GM21723 (cell line): Measurements from ENCODE around the gene MLLT10.
"Not testable (repeated sequence)": the region's sequence is repeated elsewhere in the genome, so short reads cannot be mapped to it uniquely, and the experiment has no call there.

ENCODE experiments used
- ATAC-seq: cut with Tn5 transposase; IDR thresholded peaks from one replicate; pipeline ENCODE4 v1.9.1; 2021; ENCODE audit warnings: mild to moderate bottlenecking, moderate library complexity; ENCODE audit not compliant: unreplicated experiment

Gene MLLT10

GRCh38 chr10:21628645-21629044 is 94.6 kb downstream of the MLLT10 start:
- not testable (repeated sequence) for ATAC-seq

- no peak for ATAC-seq
These were observed 100.8 kb downstream of the MLLT10 start for GRCh38 chr10:21634599-21635365.

DNA sequence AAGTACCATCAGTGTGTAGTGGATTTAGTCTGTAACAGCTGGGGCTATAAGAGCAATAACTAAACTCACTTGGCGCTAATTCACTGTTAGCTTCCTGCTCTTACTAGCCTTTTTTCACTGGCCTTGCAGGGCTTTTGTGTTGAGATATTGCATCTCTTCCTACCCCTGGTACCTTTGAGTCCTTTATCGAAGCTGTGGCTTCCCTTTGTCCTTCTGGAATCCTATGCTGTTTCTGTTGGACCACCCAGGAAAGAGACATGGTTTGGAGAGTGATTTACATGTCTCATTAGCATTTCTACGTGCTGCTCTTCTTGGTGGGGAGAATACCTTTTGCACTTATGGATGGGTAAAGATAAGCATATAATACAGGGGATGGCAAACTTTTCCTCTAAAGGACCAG is 103.8 kb downstream of the MLLT10 start:
- no peak for ATAC-seq

DNA sequence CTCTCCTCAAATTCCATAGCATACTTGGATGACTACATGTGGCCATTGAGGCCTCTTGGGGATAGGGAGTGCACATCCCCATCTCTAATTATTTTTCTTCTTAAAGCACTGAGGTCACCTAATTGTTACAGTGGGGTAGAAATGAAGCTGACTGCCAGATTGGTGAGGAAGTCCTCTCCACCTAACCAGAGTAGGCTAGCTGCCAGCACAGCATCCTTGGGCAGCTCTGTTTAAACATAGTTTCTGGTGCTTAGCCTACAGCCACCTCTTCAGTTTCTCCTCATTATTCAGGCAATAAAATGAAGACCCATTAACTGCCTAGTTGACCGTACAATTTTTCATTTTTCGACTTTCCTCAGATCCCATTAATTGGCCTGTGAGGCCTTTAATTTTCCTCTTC is 104.6 kb downstream of the MLLT10 start:
- ATAC-seq: no peak

- ATAC-seq: no peak
These were observed 114.0 kb downstream of the MLLT10 start for GRCh38 chr10:21648040-21648439.

- ATAC-seq: no peak
These were observed 115.4 kb downstream of the MLLT10 start for GRCh38 chr10:21649454-21649872.

DNA sequence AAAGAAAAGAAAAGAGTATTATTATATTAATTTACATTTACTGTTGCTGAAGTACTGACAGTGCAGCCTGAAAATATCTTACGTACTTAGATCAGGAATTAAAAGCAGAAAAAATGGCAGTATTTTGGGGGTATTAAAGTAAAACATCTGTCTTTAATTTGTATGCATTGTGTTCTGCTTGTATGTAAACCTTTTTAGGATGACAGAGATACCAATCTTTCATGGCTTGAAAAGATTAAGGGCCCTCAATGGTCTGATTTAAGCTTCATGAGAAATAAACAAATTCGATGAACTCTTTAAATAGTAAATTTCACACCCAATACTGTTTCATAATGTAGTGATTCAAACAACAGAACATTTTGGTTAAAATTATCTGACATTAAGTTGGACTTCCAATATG is 116.3 kb downstream of the MLLT10 start:
- no peak for ATAC-seq

- ATAC-seq: no peak
These were observed 121.2 kb downstream of the MLLT10 start for GRCh38 chr10:21655236-21655635.

DNA sequence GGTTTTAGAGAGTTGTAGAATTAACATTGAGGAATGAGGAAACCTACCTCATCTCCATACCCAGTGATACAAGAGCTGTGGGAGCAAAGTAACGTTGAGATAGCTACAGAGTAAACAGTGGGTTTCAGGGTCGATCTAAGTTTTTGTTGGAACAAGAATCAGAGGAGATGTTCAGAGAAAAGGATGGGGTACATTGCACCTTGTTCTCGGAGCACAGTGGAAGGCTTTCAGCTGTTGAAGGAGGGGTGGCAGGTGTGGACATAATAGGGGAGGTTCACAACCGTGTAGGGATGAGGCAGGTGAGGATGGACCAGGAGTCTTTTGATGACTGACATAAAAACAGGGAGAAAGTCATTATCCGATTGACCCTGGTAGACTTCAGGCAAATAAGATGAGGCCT is 121.7 kb downstream of the MLLT10 start:
- ATAC-seq: no peak

- no peak for ATAC-seq
These were observed 127.1 kb downstream of the MLLT10 start for GRCh38 chr10:21661087-21661486.

- ATAC-seq: no peak
These were observed 127.9 kb downstream of the MLLT10 start for GRCh38 chr10:21661935-21662334.

DNA sequence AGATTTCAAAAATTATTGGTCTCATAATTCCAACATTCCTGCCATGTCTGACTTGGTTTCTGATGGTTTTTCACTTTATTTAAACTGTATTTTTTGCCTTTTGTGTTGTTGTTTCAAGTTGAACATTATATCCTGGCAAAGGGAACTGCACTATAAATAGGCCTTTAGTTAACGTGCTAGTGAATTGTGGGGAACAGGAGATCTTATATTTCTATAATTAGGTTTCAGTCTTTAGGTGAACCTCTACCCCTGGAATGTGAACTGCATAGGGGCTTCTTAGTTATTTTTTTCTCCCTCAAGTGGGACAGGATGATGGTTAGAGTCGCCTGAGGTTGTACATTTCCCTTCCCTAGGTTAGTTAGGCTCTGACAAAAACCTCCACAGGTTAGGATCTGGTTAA is 128.6 kb downstream of the MLLT10 start:
- ATAC-seq: no peak

- ATAC-seq: no peak
These were observed 134.8 kb downstream of the MLLT10 start for GRCh38 chr10:21668831-21669230.

DNA sequence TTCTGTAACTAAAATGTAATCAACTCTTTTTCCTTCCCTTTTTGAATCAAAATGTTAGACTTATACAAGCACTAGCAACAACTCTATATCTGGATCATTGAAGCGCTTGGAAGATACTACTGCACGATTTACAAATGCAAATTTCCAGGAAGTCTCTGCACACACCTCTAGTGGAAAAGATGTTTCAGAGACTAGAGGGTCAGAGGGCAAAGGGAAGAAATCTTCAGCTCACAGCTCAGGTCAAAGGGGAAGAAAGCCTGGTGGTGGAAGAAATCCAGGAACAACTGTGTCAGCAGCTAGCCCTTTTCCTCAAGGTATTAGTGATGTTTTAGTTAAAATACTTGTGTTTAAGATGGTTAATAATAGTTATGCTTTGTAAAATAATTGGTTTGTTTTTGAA is 136.4 kb downstream of the MLLT10 start:
- ATAC-seq: no peak

DNA sequence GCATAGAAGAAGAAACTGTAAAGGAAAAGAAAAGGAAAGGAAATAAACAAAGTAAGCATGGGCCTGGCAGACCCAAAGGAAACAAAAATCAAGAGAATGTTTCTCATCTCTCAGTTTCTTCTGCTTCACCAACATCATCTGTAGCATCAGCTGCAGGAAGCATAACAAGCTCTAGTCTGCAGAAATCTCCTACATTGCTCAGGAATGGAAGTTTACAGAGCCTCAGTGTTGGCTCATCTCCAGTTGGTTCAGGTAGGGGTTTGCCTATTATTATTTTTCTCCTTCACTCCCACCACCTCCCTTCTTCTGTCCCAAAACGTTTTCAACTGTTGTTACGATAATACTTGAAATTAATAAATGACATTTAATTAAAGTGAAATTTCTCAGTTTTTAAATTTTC is 139.6 kb downstream of the MLLT10 start:
- no peak for ATAC-seq

DNA sequence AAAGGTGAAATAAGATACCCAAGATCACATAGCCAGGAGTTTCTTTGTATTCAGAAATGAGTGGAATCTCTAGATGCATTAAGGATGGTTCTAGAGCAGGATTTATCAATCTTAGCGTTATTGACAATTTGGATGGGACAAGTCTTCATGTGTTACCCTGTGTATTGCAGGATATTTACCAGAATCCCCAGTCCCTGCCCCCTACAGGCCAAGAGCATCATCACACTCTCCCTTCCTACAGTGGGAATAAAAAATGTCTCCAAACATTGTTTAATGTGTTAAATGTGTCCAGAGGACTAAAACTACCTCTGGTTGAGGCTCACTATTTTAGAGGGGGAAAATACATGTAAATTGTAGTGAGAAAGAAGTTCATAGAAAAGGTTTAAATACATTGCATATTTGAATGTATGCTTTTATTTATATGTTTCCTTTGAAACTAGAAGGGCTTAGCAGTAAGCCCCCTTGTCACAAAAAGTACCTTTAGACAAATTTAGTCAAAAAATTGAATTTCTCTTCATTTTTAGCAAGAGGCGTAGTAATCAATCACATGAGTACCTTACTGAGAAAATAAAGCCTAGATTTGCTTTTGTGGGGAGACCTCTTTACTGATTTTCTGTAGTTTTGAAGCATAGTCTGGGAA is 141.2 kb downstream of the MLLT10 start:
- no peak for ATAC-seq

DNA sequence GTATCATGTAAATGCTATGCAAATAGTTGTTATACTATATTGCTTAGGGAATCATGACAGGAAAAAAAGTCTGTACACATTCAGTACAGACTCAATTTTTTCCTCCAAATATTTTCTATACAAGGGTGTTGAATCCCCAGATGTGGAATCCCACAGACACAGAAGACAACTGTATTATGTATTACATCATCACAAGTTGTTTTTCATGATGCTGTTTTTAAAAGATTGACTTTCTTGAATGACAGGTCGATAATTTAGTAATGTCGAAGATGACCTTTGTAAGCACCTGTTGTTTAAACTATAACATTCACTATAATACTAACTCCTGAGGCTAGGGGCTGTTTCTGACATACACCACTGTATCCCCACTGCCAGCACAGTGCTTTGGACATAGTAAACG is 143.5 kb downstream of the MLLT10 start:
- no peak for ATAC-seq

DNA sequence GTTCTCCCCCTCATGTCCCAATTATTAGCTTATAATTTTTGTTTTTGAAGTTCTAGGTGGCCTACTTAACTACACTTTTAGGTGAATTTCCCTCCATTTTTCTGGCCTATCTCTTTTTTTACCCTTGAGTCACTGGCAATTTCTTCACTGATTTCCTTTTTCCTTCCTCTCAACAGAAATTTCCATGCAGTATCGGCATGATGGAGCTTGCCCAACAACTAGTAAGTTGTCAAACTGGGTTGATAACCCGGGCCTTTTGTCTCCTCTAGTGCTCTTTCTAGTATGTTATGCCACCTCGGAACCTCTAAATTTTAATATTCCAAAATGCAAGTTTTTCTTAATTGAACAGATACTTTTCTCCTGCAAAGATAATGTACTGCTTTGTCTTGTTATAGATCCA is 147.1 kb downstream of the MLLT10 start:
- ATAC-seq: no peak

GRCh38 chr10:21687266-21688008 is 153.4 kb downstream of the MLLT10 start:
- ATAC-seq: no peak

GRCh38 chr10:21688009-21688332 is 153.9 kb downstream of the MLLT10 start:
- no peak for ATAC-seq

DNA sequence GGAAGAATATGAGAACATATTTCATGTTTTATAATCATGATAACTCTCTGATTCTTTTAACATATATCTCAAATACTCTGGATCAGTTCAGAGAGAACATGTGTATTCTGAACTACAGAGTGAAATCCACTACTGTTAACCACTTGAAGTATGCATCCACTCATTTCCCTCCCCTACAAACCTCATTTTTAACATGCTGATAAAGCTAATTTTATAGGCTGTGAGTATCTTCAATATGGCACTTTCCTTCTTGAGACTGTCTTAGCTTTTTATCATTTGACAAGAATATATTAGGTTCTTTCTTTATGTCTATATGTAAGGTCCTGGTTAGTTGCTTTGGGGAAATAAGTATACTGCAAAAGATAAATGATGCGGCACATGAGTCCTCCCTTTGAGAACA is 154.8 kb downstream of the MLLT10 start:
- ATAC-seq: no peak

DNA sequence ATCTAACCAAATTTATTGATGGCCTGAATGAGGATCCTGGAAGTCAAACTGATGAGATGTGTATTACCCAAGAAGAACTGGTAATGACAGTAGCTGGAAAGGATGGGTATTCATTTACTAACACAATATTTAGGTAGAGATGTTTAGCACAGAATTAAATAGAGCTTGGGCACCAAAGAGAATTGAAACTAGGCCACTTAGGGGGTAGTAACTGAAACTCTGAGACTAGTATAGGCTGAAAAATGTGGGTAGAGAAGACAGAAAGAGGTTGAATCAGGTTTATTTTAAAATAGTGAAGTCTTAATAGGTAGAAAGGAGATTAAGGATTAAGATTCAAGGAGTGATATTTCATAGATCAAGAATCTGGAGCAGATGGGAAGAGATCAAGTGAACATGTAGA is 155.8 kb downstream of the MLLT10 start:
- ATAC-seq: no peak
